GM18867 (cell line): ENCODE measurements around the gene ZPR1.
"Not testable (repeated sequence)": the region's sequence is repeated elsewhere in the genome, so short reads cannot be mapped to it uniquely, and the experiment has no call there.

ENCODE experiments used
- ATAC-seq: cut with Tn5 transposase; IDR thresholded peaks from one replicate; pipeline ENCODE4 v1.9.1; 2021; ENCODE audit warnings: mild to moderate bottlenecking, moderate library complexity; ENCODE audit not compliant: unreplicated experiment

ZPR1 gene

GRCh38 chr11:116762132-116762531 is 25.7 kb downstream of the ZPR1 start:
- no peak for ATAC-seq

- not testable (repeated sequence) for ATAC-seq
Measured at GRCh38 chr11:116756044-116756443, 31.8 kb downstream of the ZPR1 start.

GRCh38 chr11:116750070-116750718 is 37.6 kb downstream of the ZPR1 start:
- ATAC-seq, result no peak

- ATAC-seq, result no peak
Measured at GRCh38 chr11:116742104-116742503, 45.7 kb downstream of the ZPR1 start.

GRCh38 chr11:116740741-116741140 is 47.1 kb downstream of the ZPR1 start:
- no peak for ATAC-seq

- no peak for ATAC-seq
Measured at GRCh38 chr11:116738975-116739374, 48.8 kb downstream of the ZPR1 start.

- no peak for ATAC-seq
Measured at GRCh38 chr11:116736763-116737162, 51.1 kb downstream of the ZPR1 start.

- no peak for ATAC-seq
Measured at GRCh38 chr11:116733969-116734508, 53.8 kb downstream of the ZPR1 start.

GRCh38 chr11:116733043-116733755 is 54.6 kb downstream of the ZPR1 start:
- peak; percentile 26 for ATAC-seq

GRCh38 chr11:116732271-116733042 is 55.4 kb downstream of the ZPR1 start:
- peak; percentile 90 for ATAC-seq

GRCh38 chr11:116731821-116732220 is 56.0 kb downstream of the ZPR1 start:
- no peak for ATAC-seq

- ATAC-seq, result no peak
Measured at GRCh38 chr11:116731097-116731761, 56.6 kb downstream of the ZPR1 start.

- ATAC-seq, result no peak
Measured at GRCh38 chr11:116730601-116731000, 57.2 kb downstream of the ZPR1 start.

GRCh38 chr11:116730241-116730561 is 57.6 kb downstream of the ZPR1 start:
- ATAC-seq, result no peak

GRCh38 chr11:116729501-116730240 is 58.2 kb downstream of the ZPR1 start:
- no peak for ATAC-seq

- ATAC-seq, result no peak
Measured at GRCh38 chr11:116727990-116728389, 59.8 kb downstream of the ZPR1 start.

GRCh38 chr11:116725434-116726221 is 62.2 kb downstream of the ZPR1 start:
- no peak for ATAC-seq

- ATAC-seq, result no peak
Measured at GRCh38 chr11:116724813-116725212, 63.0 kb downstream of the ZPR1 start.
